Medulla oblongata (tissue), 1 donor: ENCODE data around the gene MEGF11.
"Not testable (repeated sequence)": the region's sequence is repeated elsewhere in the genome, so short reads cannot be mapped to it uniquely, and the experiment has no call there.

Experiments used
- DNase-seq: peaks from one replicate; pipeline ENCODE4 v3.0.0-alpha.2; 2015; ENCODE audit errors: extremely low spot score

The MEGF11 gene

GRCh38 chr15:65900488-65900887 is 353.1 kb downstream of the MEGF11 start:
- no peak for DNase-seq

DNA sequence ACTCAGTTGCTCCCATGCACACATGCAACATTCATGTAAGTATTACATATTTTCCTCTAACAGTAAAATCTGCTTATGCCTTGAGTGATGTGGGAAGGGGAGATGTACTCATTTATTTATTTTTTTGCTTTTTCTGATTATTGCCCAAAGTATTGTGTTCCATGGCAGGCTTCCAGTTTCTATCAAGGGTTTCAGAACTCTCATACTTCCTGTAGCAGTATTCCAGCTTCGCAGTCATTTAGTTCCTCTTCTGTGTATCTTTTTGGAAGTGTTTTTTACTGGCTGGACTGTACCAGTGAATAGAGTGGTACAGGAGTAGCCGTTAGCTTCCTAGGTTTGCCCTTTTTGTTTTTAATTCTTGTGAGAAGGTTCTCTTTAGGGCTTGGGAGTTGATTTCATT is 357.3 kb downstream of the MEGF11 start:
- no peak for DNase-seq

DNA sequence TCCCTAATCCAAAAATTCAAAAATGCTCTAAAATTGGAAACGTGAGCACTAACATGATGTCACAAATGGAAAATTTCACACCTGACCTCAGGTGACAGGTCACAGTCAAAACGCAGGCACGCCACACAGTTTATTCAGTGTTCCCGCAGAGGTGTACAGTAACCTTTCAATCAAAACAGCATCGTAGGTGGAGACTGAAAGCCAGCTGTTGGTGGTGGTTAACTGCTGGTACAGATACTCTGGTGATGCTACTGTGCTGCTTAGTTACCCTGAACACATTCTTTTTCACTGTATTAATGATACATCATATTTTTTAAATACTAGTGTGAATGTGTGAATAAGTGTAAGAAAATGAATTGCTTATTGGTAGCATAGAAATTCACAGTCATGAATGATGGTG is 360.5 kb downstream of the MEGF11 start:
- no peak for DNase-seq

DNA sequence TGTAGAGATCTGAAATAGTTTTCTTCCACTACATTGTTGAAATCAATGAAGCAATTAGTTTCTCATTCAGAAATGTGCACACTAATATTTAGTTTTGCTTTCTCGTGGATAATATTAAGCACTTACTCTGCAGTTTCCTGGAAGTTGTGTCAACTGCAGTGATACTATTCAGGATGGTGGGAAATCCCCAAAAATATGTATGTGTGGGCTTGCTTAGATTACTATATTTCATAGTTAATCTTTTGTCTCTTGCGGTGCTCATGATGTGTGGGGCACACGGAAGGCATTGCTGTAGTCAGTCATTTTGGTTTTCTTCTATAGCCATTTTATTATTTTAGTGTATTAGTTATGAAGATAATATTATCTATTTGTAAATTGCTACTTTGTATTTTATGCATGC is 364.6 kb downstream of the MEGF11 start:
- DNase-seq = no peak

DNA sequence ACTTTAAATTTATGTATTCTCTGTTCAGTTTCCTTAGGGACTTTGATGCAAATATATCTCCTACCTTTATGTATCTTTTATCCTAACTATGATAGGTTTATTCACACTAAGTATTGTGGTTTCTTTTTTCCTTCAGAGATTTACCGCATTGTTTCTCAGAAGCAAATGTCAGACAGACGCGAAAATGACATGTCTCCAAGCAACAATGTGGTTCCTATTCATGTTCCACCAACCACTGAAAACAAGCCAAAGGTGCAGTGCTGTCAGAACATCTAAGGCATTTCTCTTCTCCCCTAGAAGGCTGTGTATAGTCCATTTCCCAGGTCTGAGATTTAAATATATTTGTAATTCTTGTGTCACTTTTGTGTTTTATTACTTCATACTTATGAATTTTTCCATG is 366.0 kb downstream of the MEGF11 start:
- no peak for DNase-seq

- no peak for DNase-seq
These were observed 367.8 kb downstream of the MEGF11 start for GRCh38 chr15:65885668-65886218.

DNA sequence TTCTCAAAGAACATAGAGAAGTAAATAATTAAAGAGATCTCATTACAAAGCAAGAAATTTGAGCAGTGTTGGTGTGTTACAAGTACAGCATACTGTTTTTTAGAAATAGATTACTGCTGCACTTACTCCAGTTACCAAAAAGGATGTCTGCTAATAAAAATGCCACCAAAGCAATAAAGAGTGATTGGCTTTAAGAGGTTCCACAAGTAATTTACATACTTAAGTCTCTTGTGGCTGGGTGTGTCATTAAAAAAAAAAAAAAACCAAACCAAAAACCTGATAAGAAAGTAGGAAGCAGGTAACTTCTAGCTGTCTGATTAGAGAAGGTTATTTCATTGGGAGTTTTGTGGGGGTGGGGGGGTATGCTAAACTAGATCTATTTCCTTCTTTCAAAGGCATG is 369.0 kb downstream of the MEGF11 start:
- no peak for DNase-seq

- no peak for DNase-seq
These were observed 370.0 kb downstream of the MEGF11 start for GRCh38 chr15:65883571-65883970.

GRCh38 chr15:65881766-65882434 is 371.6 kb downstream of the MEGF11 start:
- DNase-seq = no peak

DNA sequence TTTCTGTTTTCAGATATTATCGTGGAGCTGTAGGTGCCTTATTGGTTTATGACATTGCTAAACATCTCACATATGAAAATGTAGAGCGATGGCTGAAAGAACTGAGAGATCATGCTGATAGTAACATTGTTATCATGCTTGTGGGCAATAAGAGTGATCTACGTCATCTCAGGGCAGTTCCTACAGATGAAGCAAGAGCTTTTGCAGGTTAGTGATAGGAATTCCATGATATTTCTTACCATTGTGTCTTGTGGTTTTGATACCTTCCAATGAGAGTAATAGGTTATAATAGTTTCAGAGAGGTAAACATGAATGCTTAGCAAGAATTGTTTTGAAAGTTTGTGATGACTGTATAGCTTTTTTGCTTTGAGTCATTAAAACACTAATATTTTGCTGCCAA is 375.8 kb downstream of the MEGF11 start:
- DNase-seq = no peak

DNA sequence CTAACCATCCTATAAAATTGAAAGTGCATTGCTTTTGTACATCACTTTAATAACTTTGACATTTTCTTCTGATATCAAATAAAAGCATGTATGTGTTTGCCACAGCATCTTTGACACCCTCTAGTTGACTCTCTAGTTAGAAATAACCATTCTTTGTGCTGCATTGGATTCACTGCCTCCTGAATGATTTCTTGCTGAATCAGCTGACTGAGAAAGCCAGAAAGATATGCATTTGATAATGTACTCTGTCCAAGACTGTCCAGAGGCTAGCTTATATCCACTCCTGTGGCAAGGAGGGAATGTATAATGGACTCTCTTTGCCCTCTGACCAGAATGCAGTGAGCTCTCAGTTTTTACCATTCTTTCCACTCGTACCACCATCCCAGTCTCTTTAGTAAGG is 378.1 kb downstream of the MEGF11 start:
- DNase-seq = no peak

DNA sequence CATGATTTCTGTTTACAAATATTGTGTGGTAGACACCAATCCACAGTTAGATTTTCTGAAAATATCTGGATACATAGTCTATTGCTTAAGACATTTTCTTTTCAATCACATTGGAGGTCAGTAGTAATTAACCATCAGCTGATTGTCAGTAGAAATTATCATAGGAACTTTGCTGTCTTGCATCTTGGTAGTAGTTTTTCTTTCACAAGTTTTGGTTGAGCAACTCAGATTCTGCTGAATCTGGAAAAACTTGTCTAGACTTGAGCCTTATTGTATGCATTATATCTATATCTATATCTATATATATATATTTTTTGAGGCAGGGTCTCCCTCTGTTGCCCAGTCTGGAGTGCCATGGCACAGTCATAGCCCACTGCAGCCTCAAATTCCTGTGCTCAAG is 380.3 kb downstream of the MEGF11 start:
- no peak for DNase-seq

DNA sequence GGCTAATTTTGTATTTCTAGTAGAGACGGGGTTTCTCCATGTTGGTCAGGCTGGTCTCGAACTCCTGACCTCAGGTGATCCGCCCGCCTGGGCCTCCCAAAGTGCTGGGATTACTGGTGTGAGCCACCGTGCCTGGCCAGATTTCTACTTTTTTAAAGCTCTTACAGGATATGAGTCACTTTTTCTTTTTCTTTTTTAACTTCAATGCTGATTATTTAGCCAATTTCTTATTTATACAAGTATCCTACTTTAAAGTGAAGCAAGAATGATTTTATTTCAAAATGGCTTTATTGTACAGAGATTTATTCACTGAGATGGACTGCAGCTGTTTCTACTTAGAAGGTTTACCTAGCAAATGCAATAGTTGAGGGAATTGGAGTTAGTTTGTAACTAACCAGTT is 381.0 kb downstream of the MEGF11 start:
- not testable (repeated sequence) for DNase-seq

GRCh38 chr15:65871886-65872285 is 381.7 kb downstream of the MEGF11 start:
- DNase-seq = not testable (repeated sequence)

DNA sequence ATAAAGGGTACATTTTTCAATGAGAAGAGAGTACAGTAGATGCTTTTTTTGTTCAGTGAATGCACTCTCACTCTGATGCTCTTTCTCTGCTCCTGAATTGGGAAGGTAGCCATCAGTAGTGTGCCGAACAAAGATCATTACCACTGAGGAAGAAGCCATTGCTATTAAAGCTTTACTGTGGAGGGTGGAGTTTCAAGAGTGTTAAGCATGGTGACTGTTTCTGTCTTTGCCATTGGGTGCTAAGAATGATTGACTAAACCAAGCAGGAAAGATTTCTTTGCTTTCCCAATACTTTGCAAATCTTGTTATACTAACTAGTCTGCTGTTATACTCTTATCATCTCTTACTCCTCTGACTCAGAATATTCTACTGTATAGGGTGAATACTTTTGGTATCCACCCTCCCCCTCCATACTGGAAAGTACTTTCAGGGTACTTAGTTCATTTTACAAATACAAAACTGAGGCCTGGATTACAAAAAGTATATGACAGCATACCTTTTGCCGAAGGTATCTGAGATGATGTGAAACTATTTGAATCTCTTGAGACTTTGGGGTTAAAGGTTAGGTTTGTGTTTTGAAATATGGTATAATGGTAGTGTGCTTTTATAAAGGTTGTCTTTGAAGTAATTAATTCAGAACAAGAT is 382.5 kb downstream of the MEGF11 start:
- DNase-seq = peak; percentile 16

GRCh38 chr15:65869954-65870871 is 383.3 kb downstream of the MEGF11 start:
- DNase-seq = peak; percentile 33

DNA sequence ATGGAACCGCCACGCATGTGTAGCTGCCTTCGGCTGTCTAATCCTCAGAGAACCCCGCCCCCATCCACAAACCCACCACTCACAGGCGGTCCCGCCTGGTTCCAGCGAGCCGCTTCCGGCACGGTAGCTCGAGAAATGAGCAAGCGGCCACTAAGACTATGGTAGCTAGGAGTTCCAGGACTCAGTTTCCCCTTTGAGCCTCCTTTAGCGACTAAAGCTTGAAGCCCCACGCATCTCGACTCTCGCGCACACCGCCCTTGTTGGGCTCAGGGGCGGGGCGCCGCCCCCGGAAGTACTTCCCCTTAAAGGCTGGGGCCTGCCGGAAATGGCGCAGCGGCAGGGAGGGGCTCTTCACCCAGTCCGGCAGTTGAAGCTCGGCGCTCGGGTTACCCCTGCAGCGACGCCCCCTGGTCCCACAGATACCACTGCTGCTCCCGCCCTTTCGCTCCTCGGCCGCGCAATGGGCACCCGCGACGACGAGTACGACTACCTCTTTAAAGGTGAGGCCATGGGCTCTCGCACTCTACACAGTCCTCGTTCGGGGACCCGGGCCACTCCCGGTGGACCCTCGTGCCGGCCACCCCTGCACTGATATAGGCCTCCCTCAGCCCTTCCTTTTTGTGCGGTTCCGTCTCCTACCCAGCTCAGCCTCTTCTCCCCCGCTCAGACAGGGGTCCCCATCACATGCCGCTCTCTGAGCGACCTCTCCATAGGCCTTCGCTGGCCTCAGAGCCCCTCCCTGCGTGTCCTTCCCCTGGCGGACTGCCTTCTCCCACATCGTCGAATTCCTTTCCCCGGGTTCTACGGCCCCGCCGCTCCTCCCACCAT is 384.2 kb downstream of the MEGF11 start, which contains the start of gene RAB11A:
RAB11A (plus strand) TSS at position 366 of the 828 bp plus-strand sequence; CDS start at position 461, 95 bp downstream.
- peak; percentile 98 for DNase-seq

- no peak for DNase-seq
These were observed 384.9 kb downstream of the MEGF11 start for GRCh38 chr15:65868546-65869125.

DNA sequence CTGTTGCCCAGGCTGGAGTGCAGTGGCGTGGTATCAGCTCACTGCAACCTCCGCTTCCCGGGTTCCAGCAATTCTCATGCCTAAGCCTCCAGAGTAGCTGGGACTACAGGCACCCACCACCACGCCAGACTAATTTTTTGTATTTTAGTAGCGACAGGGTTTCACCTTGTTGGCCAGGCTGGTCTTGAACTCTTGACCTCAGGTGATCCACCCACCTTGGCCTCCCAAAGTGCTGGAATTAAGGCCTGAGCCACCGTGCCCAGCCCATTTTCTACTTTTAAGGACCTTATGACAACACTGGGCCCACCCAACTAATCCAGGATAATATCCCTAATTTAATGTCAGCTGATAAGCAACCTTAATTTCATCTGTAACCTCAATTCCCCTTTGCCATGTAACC is 385.6 kb downstream of the MEGF11 start:
- DNase-seq = not testable (repeated sequence)

DNA sequence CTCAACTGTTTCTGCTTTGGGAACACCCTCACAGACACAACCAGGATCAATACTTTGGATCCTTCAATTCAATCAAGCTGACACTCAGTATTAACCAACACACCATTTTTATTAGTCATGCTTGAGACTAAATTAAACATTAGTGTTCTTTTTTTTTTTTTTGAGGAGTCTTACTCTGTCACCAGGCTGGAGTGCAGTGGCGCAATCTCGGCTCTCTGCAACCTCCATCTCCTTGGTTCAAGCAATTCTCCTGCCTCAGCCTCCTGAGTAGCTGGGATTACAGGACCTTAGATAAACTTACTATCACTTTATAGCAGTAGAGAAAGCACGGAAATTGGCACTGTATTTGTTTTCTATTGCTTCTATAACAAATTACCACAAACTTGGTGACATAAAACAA is 386.3 kb downstream of the MEGF11 start:
- no peak for DNase-seq

- no peak for DNase-seq
These were observed 390.4 kb downstream of the MEGF11 start for GRCh38 chr15:65863106-65863505.
